PC-9 (cell line): ENCODE results near the gene SHFL. TPM values are rescaled to one million over a fixed set of nuclear protein-coding genes. Genes with fewer than 3 reads are reported as not detected.

Experiments
- BruUV-seq: library from RNA; stranded (reverse); fragments of 400-500 nt; replicated peaks from 2 replicates; lab custom pipeline; 2021; lab: Mats Ljungman, UMichigan
- CTCF ChIA-PET: fragments of 300-600 bp; sonication (Branson Sonifier 250); formaldehyde crosslinking; loops from one replicate; lab custom pipeline; 2022; ENCODE audit warnings: antibody characterized with exemption; lab: Charles Lee
- POLR2A ChIA-PET: fragments of 300-600 bp; sonication (Branson Sonifier 250); formaldehyde crosslinking; loops from one replicate; lab custom pipeline; 2022; ENCODE audit warnings: antibody characterized with exemption; ENCODE audit not compliant: unreplicated experiment; lab: Charles Lee
- DNase-seq, 2 experiments: peaks; one replicate each; pipeline versions ENCODE4 v3.0.0 to v3.0.0-alpha.2; 2015 to 2022; ENCODE audit warnings: mixed read lengths in 1 of 2
- H2AFZ ChIP-seq: fragments of 200-600 bp; sonication (generic); 2 replicates; pipeline ENCODE4 v1.8.1; 2017; ENCODE audit warnings: antibody characterized with exemption
- H3F3A ChIP-seq: fragments of 200-600 bp; sonication (generic); 2 replicates; pipeline ENCODE4 v1.8.1; 2017; ENCODE audit warnings: antibody characterized with exemption, mild to moderate bottlenecking, low read depth; ENCODE audit not compliant: insufficient read depth
- H3K27ac ChIP-seq: fragments of 200-600 bp; sonication (generic); 2 replicates; pipeline ENCODE4 v1.6.1; 2016; ENCODE audit warnings: mixed run types
- H3K27me3 ChIP-seq: fragments of 200-600 bp; sonication (generic); 2 replicates; pipeline ENCODE4 v1.6.1; 2016; ENCODE audit warnings: low read depth, mixed run types; ENCODE audit not compliant: insufficient read depth
- H3K36me3 ChIP-seq: fragments of 200-600 bp; sonication (generic); 2 replicates; pipeline ENCODE4 v1.6.1; 2016; ENCODE audit warnings: low read depth, mixed run types
- H3K4me1 ChIP-seq: fragments of 200-600 bp; sonication (generic); replicated peaks from 2 replicates; pipeline ENCODE4 v1.6.1; 2016; ENCODE audit warnings: mixed run types; ENCODE audit not compliant: insufficient read depth
- H3K4me2 ChIP-seq: fragments of 200-600 bp; sonication (generic); 2 replicates; pipeline ENCODE4 v1.6.1; 2017; ENCODE audit warnings: mixed run types
- H3K4me3 ChIP-seq: fragments of 200-600 bp; sonication (generic); 2 replicates; pipeline ENCODE4 v1.6.1; 2016; ENCODE audit warnings: mixed run types
- H3K79me2 ChIP-seq: fragments of 200-600 bp; sonication (generic); 2 replicates; pipeline ENCODE4 v1.6.1; 2017; ENCODE audit warnings: low read depth, mixed run types
- H3K9me2 ChIP-seq: fragments of 200-600 bp; sonication (generic); 2 replicates; pipeline ENCODE4 v1.8.1; 2017; ENCODE audit warnings: mild to moderate bottlenecking; ENCODE audit not compliant: insufficient read depth
- H3K9me3 ChIP-seq: fragments of 200-600 bp; sonication (generic); 2 replicates; pipeline ENCODE4 v1.8.1; 2016; ENCODE audit warnings: low read depth; ENCODE audit not compliant: insufficient read depth
- H4K20me1 ChIP-seq: fragments of 200-600 bp; sonication (generic); 2 replicates; pipeline ENCODE4 v1.8.1; 2017; ENCODE audit not compliant: insufficient read depth
- CTCF ChIP-seq: fragments of 200-600 bp; sonication (generic); conservative IDR thresholded peaks from 2 replicates; pipeline ENCODE4 v1.6.1; 2017; ENCODE audit warnings: mixed run types, antibody characterized with exemption, mild to moderate bottlenecking, moderate library complexity
- EZH2 ChIP-seq: fragments of 200-600 bp; sonication (generic); IDR thresholded peaks from 2 replicates; pipeline ENCODE4 v1.8.0; 2017; ENCODE audit warnings: antibody characterized with exemption, low read depth
- intact Hi-C: fragments of 100-400 bp; cut with micrococcal nuclease; formaldehyde crosslinking; loops from one replicate; pipeline ENCODE4 v1.10.0; 2022; ENCODE audit not compliant: unreplicated experiment
- total RNA-seq: library from RNA; stranded (reverse); gene quantifications from 2 replicates; pipeline ENCODE4 v1.2.3, GENCODE V29; 2021

The SHFL gene
- total RNA-seq, 1 experiment from 2014 or later = 25.6 TPM

- no TSS peak for BruUV-seq
- H3F3A ChIP-seq = peaks cover 2% of the 10 kb centered on the region; the same call in 1 of the 2 replicates
- H4K20me1 ChIP-seq = no peaks in the 10 kb centered on the region
- H3K79me2 ChIP-seq = no peaks in the 10 kb centered on the region
- CTCF ChIA-PET = no interaction called here
- no peaks in the 10 kb centered on the region for H3K9me2 ChIP-seq
- intact Hi-C loops = no loop called here
- no peak overlapping the region for H2AFZ ChIP-seq
- H3K4me3 ChIP-seq = no peak overlapping the region
- no peaks in the 10 kb centered on the region for H3K4me1 ChIP-seq
- TF ChIP-seq CTCF = no peak
- TF ChIP-seq EZH2 = no peak
- POLR2A ChIA-PET = no interaction called here
- H3K27ac ChIP-seq = no peak overlapping the region
- H3K27me3 ChIP-seq = peaks cover 56% of the 10 kb centered on the region
- H3K4me2 ChIP-seq = no peak overlapping the region
- H3K9me3 ChIP-seq = 0 out of 2 replicates have a peak, but pooled peaks cover 3% of the 10 kb centered on the region
- H3K36me3 ChIP-seq = no peaks in the 10 kb centered on the region
- DNase-seq = no peak
Measured at GRCh38 chr19:10078329-10078728, 7.8 kb upstream of the SHFL start.

GRCh38 chr19:10079031-10079453 is 7.1 kb upstream of the SHFL start:
- H3K79me2 ChIP-seq = no peaks in the 10 kb centered on the region
- H3K27ac ChIP-seq = no peak overlapping the region
- H2AFZ ChIP-seq = no peak overlapping the region
- TF ChIP-seq CTCF = no peak
- no peak for TF ChIP-seq EZH2
- H4K20me1 ChIP-seq = no peaks in the 10 kb centered on the region
- intact Hi-C loops = no loop called here
- 0 out of 2 replicates have a peak, but pooled peaks cover 2% of the 10 kb centered on the region for H3K9me3 ChIP-seq
- no peak overlapping the region for H3K4me2 ChIP-seq
- no peaks in the 10 kb centered on the region for H3K4me1 ChIP-seq
- H3K9me2 ChIP-seq = no peaks in the 10 kb centered on the region
- CTCF ChIA-PET = no interaction called here
- no peaks in the 10 kb centered on the region for H3K36me3 ChIP-seq
- H3F3A ChIP-seq = peaks cover 7% of the 10 kb centered on the region; the same call in 1 of the 2 replicates
- BruUV-seq = no TSS peak
- POLR2A ChIA-PET = no interaction called here
- peaks cover 51% of the 10 kb centered on the region for H3K27me3 ChIP-seq
- H3K4me3 ChIP-seq = no peak overlapping the region
- no peak for DNase-seq

DNA sequence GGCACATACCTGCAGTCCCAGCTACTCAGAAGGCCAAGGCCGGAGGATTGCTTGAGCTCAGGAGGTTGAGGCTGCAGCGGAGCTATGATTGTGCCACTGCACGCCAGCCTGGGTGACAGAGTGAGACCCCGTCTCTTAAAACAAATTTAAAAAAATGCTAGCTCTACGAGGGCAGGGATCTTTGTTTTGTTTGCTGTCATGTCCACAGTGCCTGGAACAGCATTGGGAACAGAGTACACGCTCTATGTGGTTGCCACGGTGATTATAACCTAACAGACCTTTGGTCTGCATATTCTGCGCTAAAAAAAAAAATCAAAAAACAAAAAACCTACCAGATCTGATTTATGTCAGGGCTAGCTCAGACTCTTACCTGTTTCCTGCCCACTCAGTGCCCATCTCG is 2.2 kb upstream of the SHFL start:
- Histone ChIP-seq H3K36me3 (no peaks in the 10 kb centered on the region), H3K27ac (no peak overlapping the region), H3K9me2 (no peaks in the 10 kb centered on the region), H3K79me2 (no peaks in the 10 kb centered on the region), H3K4me1 (no peaks in the 10 kb centered on the region), H3F3A (peaks cover 24% of the 10 kb centered on the region; the same call in 1 of the 2 replicates), H2AFZ (no peak overlapping the region), H3K9me3 (no peaks in the 10 kb centered on the region), H3K27me3 (peaks cover 13% of the 10 kb centered on the region), H3K4me3 (no peak overlapping the region), H4K20me1 (no peaks in the 10 kb centered on the region), H3K4me2 (no peak overlapping the region)
- intact Hi-C loops = no loop called here
- CTCF ChIA-PET = no interaction called here
- TF ChIP-seq CTCF (no peak), EZH2 (no peak)
- no TSS peak for BruUV-seq
- no peak for DNase-seq
- POLR2A ChIA-PET = no interaction called here
